LoVo (cell line): ENCODE data around the gene CTIF.

Experiments used
- DNase-seq: peaks from one replicate; pipeline ENCODE4 v3.0.0-alpha.2; 2016; ENCODE audit warnings: low spot score

Gene CTIF

DNA sequence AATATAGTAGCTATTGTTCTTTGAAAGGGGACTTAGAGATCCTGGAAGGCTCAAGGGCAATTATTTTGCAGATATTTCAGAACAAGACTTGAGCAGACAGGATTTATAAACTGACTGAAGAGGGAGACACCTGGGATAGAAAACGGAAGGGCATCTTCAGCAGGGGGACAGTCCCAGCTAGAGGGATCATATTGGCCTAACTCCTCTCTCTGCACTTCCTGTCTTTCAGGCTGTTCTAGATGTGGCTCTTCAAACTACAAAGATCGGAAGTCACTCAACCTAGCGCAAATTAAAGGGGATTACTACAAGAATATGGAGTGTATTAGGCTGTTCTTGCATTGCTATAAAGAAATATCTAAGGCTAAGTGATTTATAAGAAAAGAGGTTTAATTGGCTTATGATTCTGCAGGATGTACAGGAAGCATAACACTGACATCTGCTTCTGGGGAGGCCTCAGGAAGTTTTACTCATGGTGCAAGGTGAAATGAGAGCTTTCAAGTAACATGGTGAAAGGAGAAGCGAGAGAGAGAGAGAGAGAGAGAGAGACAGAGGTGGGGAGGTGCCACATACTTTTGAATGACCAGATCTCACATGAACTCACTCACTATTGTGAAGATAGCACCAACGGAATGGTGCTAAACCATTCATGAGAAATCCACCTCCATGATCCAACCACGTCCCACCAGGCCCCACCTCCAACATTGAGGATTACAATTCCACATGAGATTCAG is 5.3 kb upstream of the CTIF start:
- no peak for DNase-seq

DNA sequence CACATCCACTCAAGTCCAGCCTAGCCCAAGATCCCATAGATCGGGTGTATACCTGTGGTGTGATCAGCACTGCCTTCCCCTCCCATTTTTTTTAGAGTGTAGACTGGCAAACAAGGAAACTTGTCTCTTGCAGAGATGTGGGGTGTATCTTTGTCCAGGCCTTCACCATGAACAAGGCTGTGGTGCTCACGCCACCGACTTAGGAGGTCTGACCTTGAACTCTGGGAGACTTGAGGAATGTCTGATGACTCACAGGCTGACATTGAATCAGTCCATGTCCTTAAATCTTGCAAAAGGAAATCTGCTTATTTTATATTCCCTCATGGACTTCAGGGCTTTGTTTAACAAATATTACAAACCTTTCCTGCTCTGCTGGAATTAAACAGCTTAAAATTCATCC is 4.5 kb upstream of the CTIF start:
- no peak for DNase-seq

- DNase-seq: no peak
Measured at GRCh38 chr18:48535956-48536355, 2.9 kb upstream of the CTIF start.

DNA sequence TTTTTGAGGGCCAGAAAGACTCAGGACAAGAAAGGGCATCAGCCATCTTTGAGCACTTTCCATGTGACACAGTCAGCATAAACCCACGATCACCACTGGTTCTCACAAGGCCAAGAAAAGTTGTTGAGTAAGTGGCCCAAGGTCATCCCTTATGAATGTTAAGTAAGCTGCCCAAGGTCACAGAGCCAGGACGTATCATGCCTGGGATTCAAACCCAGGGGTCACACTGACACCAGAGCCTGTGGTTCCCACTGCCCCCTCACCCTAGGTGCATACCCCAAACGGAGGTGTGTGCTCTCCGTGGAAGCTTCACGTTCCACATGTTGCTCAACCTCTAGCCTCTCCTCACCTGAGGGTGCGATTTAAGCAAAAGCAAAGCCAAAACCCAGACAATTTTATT is 2.3 kb upstream of the CTIF start:
- DNase-seq: no peak

DNA sequence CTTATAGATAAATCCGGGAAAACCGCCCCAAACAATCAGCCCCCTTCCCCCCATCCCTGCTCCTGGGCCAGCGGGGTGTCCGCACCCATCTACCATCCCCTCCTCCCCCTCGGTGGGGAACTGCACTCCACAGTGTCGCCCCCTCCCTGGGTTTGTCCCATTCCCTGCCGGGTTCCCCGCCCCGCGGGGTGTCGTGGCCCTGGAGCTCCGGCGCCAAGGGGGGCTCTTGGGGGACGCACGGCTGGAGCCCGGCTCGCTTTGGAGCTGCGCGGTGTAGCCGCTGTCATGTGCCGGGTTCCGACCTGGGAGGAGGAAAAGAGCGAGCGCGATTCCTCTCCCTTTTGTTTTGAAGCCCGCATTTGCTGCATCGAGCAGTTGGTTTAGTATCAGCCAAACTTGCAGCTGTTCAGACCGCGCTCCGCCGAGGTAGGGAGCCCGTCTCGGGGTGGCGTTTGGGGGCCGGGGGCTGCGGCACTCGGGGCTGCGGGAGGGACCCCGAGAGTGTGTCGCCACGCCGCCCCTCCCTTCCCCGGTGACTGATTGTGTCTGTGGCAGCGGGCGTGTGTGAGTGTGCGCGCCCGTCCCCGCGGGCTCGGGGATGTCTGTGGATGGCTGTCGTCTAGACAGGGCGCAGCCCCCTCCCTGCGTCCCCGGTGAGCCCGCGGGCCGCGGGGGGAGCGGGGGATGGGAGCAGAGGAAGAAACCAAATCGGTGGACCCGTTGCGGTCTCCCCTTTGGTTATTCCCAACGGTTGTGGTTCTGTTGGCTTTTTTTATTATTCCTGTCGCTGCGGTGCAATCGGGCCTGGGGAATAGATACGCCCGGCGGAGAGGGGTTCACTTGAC is 797 bp downstream of the CTIF start:
- DNase-seq: peak; percentile 37

- DNase-seq: peak; percentile 47
Measured at GRCh38 chr18:48540251-48541025, 1.6 kb downstream of the CTIF start.

- DNase-seq: peak; percentile 69
Measured at GRCh38 chr18:48541026-48541746, 2.4 kb downstream of the CTIF start.

DNA sequence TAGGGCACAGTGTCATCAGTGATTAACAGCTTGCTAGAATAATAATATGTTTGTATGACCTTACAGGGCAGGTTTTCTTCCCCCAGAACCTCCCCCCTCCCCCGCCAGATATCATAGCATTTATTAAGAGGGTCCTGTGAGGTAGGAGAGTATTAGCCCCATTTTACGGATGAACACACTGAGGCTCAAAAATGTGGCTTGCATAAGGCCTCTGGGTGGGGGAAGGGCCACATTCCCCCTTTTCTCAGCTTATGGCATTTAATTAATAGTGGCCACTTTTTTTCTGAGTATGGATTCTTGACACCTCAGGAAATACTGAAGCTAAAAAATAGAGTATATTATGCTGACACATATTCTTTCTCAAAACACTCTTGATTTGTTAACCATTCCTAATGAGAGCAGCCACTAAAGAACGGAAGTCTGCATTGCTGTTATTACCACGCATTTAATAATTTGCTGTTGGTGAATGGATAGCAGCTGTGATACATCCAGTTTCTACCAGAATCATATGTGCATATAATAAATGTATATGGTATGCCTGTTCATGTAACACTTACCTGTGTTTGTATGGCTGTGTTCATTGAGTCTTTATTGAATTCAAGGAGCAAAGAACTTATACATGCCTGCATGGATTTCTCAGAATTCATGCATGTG is 3.0 kb downstream of the CTIF start:
- no peak for DNase-seq

GRCh38 chr18:48542513-48543181 is 3.8 kb downstream of the CTIF start:
- no peak for DNase-seq

GRCh38 chr18:48543228-48543627 is 4.4 kb downstream of the CTIF start:
- no peak for DNase-seq

GRCh38 chr18:48544116-48544515 is 5.3 kb downstream of the CTIF start:
- no peak for DNase-seq

GRCh38 chr18:48544661-48545415 is 6.0 kb downstream of the CTIF start:
- no peak for DNase-seq

GRCh38 chr18:48545757-48546321 is 7.0 kb downstream of the CTIF start:
- no peak for DNase-seq

GRCh38 chr18:48546396-48546795 is 7.6 kb downstream of the CTIF start:
- DNase-seq: no peak

DNA sequence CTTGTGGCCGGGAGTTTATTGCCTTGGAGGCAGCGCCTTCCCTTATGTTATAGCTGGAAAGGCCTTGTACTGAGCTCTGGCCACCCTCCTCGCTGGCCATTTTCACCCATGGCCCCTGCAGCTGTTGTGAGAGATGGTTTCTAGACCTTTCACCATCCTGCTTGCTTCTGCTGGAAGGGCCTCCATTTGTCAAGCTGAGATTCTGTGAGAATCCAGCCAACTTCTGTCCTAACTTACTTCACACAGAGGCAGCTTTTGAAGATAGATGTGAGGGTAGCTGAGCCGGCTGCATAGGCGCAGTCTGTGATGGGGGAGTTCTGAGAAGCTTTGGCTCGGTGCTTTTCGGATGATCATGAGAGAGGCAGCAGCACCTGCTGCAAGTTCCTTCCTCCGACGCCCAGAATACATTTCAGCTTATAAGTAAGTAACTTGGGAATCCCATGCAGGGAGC is 8.7 kb downstream of the CTIF start:
- DNase-seq: no peak

DNA sequence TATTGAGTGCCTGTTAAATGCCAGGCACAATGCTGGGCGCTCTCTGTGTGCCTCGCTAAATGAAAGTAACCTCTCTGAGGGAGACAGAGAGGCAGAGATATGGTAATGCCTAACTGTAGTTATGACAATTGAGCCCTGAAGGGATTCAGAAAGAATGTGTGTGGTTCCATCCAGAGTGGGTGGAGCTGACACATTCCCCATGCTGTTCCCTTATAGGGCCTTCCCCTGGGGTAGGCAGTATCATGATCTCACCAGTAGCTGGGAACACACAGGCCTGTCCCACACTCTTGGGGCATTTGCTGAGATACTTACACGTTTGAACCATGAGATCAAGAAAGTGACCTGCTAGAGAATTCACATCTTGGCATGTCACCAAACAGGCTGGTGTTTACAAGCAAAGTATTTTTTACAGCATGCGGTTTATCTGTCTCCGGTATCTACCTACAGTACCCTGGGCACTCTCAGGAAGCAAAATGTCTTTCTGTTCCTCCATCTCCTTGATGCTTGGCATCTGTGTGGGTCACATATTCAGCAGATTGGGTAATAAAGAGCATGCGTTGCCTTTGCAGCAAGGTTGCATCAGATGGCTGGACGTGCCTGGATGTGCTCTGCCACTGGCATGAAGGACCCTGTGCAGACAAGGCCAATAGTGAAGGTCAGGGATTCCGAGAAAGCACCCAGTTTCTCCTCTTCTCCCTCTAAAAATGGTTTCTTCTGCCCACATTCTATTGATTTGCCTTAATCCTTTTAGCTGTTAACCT is 9.4 kb downstream of the CTIF start:
- peak; percentile 19 for DNase-seq

DNA sequence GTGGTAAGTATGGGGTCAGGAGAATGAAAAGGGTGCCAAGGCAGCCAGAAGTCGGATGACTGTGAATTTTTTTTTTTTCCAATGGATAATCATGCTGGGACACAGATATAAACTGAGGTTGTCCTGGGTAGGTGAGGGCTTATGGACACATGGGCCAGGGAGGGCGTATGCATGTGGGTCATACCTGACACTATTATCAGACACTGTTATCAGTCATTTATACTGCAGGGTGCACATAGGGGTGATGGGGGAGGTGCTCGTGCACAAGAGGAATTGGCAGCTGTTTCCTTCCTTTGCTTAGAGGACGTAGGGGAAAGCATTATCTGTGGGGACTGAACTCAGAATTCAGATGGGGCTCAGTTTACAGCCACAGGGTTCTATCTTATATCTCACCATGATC is 10.1 kb downstream of the CTIF start:
- no peak for DNase-seq

DNA sequence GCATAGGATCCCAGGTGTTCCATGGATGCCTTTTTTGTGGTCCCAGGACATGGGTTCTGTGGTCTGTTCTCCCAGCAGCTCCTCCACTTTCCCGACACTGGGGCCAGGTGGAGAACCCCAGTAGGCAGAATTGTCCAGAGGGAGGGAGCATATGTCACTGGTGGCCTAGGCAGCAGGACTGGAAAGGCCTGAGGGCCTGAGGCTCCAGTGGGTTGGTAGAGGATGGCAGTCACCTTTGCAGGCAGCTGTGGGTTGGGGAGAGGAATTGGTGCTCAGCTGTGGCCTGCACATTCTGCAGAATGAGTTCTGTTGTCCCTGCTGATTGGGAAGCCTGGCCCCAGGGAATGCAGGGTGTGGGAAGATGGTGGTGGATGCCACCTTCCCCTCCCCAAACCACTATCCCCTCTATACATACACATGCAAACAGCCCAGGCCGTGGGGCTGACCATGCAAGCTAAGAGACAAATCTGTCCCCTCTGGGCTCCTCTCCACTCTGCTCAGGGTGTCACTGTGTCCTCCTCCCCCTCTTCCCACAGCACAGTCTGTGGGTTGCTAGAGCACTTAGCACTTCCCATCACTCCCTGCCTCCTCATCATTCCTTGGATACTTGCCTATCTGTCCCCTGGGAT is 11.4 kb downstream of the CTIF start:
- DNase-seq: no peak

GRCh38 chr18:48551100-48551499 is 12.3 kb downstream of the CTIF start:
- no peak for DNase-seq
